DMS79 treated with DMSO at 0.1 percent for 48 hours (cell line): ENCODE measurements around the gene CDC27.
"Not testable (repeated sequence)": the region's sequence is repeated elsewhere in the genome, so short reads cannot be mapped to it uniquely, and the experiment has no call there.

Source experiments
- DNase-seq: peaks from one replicate; lab custom pipeline; 2025; lab: John Stamatoyannopoulos, UW

The CDC27 gene

DNA sequence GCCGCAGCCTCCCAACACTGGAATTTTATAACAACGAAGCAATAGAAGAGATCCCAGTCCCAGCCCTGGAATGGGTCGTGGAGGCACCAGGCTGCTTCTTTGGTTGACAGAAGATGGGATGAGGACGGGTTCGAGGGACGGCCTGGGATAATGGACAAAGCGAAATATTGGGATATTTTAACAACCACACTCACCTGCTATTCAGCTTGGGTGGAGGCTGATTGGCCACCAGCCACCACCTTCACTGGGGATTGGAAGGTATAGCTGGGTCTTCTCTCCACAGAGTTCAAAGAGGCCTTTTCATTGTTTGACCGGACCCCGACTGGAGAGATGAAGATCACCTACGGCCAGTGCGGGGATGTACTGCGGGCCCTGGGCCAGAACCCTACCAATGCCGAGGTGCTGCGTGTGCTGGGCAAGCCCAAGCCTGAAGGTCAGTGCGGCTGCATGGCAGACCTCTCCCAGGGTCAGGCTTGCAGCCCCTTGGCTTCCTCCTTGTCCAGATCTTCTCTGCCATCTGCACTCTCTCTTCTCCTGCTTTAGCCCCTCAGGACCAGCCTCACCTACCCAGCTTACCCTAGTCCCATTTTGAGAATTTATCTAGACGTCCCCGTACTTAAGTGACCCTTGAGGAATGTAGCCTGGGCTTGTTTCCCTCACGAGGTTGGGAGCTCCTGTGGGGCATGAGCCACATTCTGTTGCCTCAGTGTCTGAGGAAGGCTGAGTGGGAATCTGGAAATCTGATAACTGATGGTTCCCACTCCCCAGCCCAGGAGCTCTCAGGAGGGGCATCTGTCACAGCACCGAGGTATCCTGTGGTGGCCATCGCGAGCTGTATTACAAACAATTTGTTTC is 30.8 kb upstream of the CDC27 start:
- no peak for DNase-seq

DNA sequence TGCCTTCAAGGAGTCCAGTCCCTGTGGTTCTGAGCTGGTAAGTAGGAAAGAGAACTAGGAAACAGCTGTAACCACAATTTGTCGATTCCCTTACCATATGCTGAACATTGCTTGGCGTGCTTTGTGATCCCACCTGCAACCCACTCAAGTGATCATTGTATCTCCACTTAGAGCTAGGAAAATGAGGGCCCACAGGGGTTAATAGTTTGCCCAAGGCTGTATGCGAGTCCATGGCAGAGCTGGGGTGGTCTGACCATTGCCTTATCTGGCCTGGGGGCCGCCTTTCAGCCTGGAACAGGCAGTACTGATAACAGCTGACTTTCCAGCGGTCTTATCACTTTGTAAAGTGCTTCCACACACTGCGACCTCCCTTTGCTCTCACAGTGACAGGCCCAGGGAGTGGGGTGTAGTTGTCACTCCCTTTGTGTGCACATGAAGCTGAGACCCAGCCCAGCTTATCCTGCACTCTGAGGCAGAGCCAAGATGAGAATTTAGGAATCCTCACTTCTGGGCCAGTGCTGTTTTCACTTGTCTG is 29.9 kb upstream of the CDC27 start:
- no peak for DNase-seq

DNA sequence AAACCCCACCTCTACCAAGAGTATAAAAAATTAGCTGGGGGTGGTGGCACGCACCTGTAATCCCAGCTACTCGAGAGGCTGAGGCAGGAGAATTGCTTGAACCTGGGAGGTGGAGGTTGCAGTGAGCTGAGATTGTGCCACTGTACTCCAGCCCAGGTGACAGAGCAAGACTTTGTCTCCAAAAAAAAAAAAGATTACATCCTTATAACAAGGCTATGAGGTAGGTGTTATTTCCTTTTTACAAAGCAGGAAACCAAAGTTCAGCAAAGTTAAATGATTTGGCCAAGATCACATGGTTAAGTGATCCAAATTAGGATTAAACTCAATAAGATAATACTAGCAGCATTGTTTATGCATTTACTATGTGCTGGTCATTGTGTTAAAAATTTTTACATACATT is 28.2 kb upstream of the CDC27 start:
- DNase-seq = not testable (repeated sequence)

DNA sequence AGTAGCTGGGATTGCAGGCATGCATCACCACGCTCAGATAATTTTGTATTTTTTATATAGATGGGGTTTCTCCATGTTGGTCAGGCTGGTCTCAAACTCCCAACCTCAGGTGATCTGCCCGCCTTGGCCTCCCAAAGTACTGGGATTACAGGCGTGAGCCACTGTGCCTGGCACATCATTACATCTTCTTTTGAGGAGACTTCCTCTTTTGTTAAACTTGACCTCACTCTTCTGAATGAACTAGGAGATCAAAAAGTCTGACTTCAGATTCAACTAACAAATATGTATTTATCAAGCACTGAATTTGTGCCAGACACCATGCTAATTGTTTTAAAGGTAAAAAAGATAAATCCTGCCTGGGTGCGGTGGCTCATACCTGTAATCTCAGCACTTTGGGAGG is 27.7 kb upstream of the CDC27 start:
- not testable (repeated sequence) for DNase-seq

DNA sequence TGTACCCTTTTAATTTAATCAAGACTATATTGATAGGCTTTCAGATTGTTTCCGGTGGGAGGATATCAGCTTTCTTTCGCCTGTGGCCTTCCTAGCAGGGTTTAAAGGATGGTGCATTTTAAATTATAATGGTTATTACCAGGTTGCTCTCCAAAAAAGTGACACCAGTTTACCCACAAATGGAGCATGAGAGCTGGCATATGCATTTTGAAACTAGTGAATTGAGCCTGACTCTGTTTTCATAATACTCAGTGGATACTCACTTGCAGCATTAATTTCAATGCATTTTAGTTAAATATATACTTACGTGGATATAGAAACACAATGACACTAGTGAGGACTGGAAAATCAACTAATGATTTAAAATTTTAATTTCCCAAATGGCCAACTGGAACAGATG is 25.8 kb upstream of the CDC27 start:
- no peak for DNase-seq

DNA sequence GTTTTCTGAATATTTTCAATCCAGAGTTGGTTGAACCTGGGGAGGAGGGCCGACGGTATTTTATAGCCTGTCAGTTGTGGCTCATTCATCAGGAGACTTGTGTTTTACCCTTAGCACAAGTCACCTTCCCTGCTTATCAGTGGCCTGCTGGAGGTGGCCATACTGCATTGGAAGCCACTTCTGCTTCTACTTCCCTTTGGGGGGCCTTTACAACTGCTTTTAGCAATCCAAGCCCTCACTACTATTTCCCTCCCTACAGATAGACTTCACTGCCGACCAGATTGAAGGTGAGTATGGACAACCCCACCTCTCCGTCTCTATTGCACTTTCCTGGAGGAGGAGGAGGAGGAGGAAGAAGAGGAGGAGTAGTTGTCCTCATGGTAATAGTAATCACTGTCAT is 24.4 kb upstream of the CDC27 start:
- no peak for DNase-seq

DNA sequence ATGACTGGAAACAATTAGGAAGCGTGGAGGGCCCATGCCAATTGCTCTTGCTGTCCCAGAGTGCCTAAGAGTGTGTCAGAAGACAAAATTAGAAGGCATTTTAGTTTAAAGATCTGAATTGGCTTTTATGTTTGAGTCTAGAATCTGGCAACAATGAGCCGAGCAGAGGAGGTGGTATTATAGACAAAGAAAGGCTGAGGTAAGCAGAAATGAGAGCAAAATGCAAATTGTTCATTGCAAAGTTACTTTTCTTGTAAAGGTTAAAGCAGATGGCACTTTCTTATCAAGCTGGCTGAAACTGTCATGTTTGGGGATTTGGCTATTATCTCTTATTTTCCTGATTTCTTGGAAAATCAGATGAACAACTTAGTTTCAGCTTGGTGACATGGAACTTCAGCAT is 23.4 kb upstream of the CDC27 start:
- DNase-seq = no peak

DNA sequence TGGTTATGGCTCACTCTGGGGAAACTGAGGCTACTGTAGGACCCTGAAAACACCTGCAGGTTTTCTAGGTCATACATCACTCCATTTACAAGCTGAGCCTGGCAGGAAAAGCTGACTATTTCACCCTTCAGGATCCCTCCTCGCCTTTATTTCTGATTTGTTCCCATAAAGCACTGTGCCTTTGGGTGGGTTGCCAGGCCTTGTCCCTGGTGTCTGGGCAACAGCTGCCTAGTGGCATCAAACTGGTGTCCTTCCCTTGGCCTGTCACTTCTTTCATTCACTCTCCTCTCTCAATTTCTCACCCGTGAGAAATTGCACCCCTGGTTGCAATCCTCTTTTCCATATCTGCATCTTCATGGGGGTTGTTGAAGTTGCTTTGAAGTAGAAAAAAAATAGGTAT is 21.7 kb upstream of the CDC27 start:
- DNase-seq = no peak

DNA sequence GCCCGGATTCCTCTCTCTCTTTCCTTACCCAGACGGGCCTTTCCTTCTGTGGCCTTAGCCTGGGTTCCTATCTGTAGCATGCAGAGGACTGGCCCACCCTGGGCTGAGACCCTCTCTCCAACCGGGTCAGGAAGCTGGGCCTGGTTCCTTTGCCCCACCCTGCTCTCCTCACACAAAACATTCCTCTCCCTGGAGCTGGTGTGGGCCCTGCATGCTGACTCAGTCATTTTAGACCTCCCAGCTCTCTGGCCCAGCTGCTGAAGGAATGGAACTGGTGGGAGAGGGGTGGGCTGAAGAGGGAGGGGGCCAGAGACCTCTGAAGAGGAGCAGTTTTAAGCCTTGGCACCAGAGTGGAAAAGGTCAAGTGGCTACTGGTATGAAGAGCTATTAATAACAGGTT is 21.0 kb upstream of the CDC27 start:
- DNase-seq = no peak

DNA sequence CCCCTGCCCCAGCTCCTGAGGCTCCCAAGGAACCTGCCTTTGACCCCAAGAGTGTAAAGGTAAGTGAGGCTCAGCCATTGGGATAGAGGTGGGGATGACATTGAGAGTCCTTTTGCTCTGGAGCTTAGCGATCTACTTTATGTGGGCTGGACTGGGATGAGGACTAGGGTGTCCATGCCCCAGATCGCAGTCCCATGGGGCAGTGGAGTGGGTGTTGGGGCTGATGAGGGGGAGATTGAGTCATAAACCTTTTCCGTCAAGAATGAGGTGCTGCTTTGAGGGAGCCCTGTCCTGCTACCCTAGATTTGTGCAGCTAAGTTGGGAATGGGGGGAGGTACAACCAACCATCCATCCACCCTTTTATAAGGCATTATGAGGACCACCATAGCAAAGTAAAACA is 20.4 kb upstream of the CDC27 start:
- no peak for DNase-seq

DNA sequence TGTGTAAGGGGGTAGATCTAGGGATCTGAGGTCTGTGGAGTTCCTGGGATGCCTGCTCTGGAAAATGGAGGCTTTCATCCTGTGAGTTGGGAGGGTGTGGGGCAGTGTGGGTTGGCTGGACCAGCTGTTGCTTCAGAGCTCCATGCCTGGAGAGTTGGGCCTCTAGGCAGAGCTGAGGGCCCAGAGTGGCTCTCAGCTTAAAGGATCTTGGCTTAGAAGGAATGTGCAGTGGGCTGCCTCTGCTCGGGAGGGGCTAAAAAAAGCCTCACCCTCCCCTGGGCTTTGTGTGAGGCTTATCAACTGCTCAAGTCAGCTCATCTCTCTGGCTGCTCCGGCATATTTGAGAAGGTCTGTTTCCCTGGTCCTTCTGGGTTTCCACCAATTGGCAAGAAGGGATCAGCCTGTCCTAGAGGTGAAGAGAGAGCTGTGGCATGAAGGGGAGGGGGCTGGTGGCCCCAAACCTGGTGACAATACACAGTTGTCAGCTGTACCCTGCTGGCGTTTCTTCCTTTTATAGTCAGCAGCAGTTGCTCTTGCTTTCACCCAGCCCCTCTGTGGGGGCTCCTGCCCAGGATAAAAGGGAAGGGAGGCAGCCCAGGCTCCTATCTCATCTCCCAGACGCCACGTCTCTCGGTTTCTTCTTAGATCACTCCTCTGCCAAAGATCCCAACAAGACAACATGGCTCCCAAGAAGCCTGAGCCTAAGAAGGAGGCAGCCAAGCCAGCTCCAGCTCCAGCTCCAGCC is 19.8 kb upstream of the CDC27 start, which contains the start of gene MYL4:
TSS of gene MYL4 (plus strand) at position 605 of the 745 bp plus-strand sequence. CDS start at position 680, 75 bp downstream.
- DNase-seq = no peak

DNA sequence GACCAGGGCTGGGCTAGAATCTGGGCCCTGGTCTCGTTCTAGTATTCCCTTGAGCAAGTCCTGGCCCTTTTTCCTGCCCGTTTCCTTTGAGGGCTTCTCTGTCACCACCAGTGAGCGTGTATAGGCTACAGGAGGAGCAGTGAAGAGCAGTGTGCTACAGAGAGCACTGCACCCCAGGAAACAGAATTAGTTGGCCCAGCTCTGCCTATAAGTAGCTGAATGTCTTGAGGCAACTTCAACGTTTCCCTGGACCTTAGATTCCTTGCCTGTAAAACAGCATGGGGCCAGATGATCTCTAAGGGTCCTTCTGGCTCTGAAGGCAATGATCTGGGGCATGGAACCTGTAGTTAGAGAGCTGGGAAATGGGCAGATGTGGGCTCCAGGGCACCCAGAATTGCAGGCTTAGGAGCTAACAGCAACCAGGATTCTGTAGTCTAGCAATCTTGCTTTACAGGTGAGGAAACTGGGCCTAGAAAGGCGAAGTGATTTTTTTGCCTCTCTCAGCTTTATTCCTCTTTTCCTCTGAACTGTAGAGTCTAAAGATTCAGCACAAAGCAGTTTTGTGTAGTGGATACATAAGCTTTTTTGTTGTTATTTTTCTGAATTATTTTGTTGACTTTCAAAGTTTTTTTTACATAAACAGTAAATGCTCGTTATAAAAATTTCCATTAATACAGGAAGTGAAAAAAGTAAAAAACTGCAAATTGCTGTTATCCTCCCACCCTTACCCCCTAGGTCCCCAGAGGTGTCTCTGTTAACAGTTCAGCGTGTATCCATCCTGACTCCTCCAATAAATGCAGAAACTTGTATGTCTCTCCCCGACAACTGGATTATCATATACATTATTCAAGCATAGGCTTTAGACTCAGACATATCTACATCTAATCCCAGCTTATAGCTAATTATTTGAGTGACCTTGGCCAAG is 18.3 kb upstream of the CDC27 start:
- no peak for DNase-seq

DNA sequence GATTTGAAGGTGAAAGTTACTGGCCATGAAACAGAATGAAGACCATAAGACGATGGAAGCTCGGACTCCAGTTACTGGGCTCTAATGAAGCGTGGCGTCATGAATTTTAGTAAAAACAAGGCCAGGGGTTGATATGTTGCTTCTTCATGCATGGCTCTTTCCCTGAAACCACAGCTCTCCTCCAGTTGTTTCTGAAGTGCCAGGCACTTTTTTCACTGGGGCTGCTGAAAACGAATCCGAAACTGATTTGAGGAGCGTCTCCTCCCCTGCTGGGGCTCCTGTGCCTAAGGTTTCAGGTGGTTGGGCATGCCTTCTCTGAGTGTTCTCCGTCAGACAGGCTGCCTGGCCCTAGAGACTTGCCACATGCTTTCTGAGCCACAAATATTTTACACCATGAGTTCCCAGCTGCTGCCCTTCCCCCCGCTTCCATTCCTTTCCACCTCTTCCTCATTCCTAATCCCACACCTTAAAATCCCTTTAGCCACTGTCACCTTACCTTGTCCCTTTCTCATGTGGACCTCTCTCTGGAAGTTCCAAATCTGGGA is 16.4 kb upstream of the CDC27 start:
- peak; percentile 95 for DNase-seq

DNA sequence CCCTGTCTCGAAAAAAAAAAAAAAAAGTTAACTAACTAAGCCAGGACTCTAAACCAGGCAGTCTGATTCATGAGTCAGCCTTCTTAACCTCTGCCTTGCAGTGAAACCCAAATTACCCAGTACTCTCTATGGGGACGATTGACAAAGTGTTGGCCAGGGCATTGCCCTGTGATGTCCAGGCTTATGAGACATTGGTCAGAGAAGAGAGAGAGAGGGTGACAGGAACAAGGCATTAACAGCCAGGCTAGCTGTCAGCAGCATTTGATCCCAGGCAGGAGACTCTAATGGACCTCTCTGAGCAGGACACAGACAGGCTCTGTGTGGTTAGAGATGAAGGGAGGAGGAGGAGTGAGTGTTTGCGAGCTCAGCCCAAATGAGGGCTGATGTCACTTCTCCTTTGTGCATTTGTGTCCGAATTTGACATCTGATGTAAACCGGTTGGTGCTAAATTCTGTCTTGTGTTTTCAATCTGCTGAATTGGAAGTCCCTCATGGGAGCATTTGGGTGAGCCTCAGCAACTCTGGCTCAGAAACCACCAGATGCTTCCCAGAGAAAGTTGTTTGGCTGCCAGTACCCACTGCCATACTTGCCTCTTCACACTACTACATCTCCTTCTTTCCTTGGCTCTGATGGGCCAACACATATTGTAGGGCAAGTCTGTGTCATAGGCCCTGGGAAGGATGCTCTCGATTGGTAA is 15.8 kb upstream of the CDC27 start:
- DNase-seq = peak; percentile 90

DNA sequence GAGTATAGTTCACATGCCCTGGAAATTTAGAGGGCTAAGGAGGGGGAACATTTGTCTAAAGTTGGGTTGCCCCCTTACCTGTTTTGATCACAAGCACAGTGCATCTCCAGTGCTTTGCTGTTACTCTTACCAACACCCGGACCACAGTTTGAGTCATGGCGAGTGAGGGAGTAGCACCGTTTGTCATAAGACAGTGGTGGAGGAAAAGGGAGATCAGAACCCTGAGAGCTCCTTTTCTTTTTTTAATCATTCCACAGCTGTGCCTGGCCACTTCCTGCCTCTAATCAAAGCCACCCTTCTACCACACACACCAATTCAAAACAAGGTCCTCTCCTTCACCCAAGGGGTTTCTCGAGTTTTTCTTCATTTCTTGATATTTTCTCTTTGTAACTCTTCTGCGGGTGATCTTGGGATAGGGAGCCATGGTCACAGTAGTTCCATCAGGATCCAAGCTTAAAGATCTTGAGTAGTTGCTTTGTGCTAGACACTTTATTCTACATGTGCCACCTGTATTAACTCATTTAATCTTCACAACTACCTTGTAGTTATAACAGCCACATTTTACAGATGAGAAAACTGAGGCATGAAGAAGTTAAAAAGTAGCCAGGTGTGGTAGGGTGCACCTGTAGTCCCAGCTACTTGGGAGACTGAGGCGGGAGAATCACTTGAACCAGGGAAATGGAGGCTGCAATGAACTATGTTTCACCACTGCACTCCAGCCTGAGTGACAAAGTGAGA is 15.1 kb upstream of the CDC27 start:
- no peak for DNase-seq

DNA sequence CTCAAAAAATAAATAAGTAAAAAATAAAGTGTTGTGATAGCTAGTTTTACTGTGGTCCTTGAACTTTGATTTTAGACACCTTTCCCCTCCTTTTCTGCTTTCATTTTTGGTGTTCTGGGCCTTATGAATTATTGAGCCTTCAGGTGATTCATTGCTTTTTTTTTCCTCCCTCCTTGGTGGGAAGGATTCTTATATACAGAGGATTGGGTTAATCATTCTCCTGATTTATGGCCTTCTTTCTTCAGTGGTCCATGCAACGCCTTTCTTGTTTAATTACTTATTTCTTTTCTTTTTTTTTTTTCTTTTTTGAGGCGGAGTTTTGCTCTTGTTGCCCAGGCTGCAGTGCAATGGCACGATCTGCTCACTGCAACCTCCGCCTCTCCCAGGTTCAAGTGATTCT is 12.1 kb upstream of the CDC27 start:
- no peak for DNase-seq

DNA sequence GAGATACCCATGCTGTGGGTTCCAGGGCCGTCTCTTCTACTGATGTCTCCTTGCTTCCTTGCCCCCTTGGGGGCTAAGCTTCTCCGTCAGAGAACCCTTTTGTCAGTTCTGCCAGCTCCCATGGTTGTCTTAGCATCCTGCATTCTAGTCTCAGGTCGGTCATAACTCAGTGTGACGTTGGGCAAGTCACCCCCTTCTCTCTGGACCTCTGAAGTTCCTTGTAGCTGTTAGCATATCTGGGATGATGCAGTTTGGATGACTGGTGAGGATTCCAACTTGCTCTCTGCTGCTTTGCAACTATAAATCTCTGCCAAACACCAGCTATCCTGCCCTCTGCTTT is 11.2 kb upstream of the CDC27 start:
- no peak for DNase-seq

DNA sequence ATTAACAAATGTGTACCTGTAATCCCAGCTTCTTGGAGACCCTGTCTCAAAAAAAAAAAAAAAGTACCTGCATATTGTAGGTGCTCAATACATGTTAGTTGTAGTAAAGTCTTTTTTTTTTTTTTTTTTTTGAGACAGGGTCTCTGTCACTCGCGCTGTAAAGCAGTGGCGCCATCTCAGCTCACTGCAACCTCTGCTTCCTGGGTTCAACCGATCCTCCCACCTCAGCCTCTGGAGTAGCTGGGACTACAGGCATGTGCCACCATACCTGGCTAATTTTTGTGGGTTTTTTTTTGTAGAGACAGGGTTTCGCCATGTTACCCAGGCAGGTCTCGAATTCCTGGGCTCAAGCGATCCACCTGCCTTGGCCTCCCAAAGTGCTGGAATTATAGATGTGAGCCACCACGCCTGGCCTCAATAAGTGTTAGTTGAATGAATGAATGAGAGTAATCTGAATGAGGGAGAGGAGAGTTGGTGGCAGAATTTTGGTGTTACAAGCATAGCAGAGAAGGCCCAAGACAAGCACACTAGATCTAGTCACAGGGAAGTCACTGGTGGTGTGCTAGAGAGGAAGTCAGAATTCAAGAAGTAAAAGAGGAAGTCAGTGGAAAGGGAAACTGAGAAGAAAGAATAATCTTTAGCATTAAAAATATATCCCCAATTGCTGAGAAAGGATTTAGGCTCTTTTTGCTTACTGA is 10.7 kb upstream of the CDC27 start:
- DNase-seq = no peak

DNA sequence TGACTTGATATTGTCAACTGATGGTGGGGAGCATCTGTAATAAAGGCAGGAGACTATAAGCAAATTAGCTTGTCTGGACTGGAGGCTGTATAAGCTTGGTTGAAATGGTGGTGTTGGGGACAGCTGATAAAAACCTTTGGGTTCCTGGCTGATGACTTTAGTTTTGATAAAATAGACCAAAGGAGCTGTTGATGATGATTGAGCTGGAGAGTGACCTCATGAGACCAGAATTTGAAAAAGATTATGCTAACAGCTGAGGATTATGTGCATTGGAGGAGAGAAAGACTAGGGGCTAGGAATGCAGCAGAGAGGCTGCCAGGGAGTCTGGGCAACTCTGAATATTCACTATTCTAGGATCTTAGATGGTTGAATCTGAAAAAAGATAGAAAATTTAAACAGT is 8.7 kb upstream of the CDC27 start:
- no peak for DNase-seq
